ENCODE measurements around the gene RABEP1.

The RABEP1 gene

GRCh38 chr17:5299383-5299782 is 17.3 kb downstream of the RABEP1 start:
- TF ChIP-seq CTCF (IDR thresholded peaks at IDR 0.05; ENCODE audit: low read depth, low read length, missing control alignments): no peak
- in situ Hi-C loops (cut with HindIII; ENCODE audit: low pct_ligation_motif_present, low sequenced_read_pairs): no loop called here
- Histone ChIP-seq H3K4me3 (ENCODE audit: low read depth, low read length) (no peak overlapping the region), H3K36me3 (replicated peaks) (no peaks in the 10 kb centered on the region), H3K27me3 (replicated peaks) (no peaks in the 10 kb centered on the region), H3K27ac (no peak overlapping the region)
- no peak for DNase-seq

GRCh38 chr17:5304636-5305035 is 22.6 kb downstream of the RABEP1 start:
- Histone ChIP-seq H3K27me3 (replicated peaks) (no peaks in the 10 kb centered on the region), H3K27ac (no peak overlapping the region), H3K4me3 (ENCODE audit: low read depth, low read length) (no peak overlapping the region), H3K36me3 (replicated peaks) (no peaks in the 10 kb centered on the region)
- in situ Hi-C loops (cut with HindIII; ENCODE audit: low pct_ligation_motif_present, low sequenced_read_pairs): no loop called here
- no peak for TF ChIP-seq CTCF (IDR thresholded peaks at IDR 0.05; ENCODE audit: low read depth, low read length, missing control alignments)
- no peak for DNase-seq

- Histone ChIP-seq H3K4me3 (ENCODE audit: low read depth, low read length) (no peak overlapping the region), H3K36me3 (replicated peaks) (peaks cover 2% of the 10 kb centered on the region), H3K27ac (no peak overlapping the region), H3K27me3 (replicated peaks) (no peaks in the 10 kb centered on the region)
- in situ Hi-C loops (cut with HindIII; ENCODE audit: low pct_ligation_motif_present, low sequenced_read_pairs): no loop called here
- no peak for DNase-seq
- no peak for TF ChIP-seq CTCF (IDR thresholded peaks at IDR 0.05; ENCODE audit: low read depth, low read length, missing control alignments)
Observed at GRCh38 chr17:5309851-5310250, 27.8 kb downstream of the RABEP1 start.

DNA sequence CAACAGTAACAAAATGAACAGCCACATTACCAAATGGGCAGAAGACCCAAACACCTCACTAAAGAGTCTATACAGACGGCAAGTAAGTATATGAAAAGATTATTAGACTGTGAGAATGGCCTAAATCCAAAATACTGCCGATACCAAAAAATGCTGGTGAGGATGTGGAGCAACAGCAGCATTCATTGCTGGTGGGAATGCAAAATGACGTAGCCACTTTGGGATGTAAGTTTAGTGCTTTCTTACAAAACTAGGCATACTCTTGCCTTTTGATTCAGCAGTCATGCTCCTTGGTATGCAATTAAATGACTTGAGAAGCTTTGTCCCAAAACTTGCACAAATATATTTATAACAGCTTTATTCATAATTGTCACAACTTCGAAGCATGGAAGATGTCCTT is 43.8 kb downstream of the RABEP1 start:
- Histone ChIP-seq H3K4me3 (ENCODE audit: low read depth, low read length) (no peak overlapping the region), H3K27me3 (replicated peaks) (no peaks in the 10 kb centered on the region), H3K36me3 (replicated peaks) (peaks cover 4% of the 10 kb centered on the region), H3K27ac (no peak overlapping the region)
- TF ChIP-seq CTCF (IDR thresholded peaks at IDR 0.05; ENCODE audit: low read depth, low read length, missing control alignments): no peak
- peak; percentile 6 for DNase-seq
- in situ Hi-C loops (cut with HindIII; ENCODE audit: low pct_ligation_motif_present, low sequenced_read_pairs): no loop called here

GRCh38 chr17:5329784-5330557 is 47.9 kb downstream of the RABEP1 start:
- in situ Hi-C loops (cut with HindIII; ENCODE audit: low pct_ligation_motif_present, low sequenced_read_pairs): no loop called here
- H3K27ac ChIP-seq: no peak overlapping the region
- no peaks in the 10 kb centered on the region for H3K27me3 ChIP-seq (replicated peaks)
- no peak for TF ChIP-seq CTCF (IDR thresholded peaks at IDR 0.05; ENCODE audit: low read depth, low read length, missing control alignments)
- no peak overlapping the region for H3K4me3 ChIP-seq (ENCODE audit: low read depth, low read length)
- DNase-seq: no peak
- peaks cover 12% of the 10 kb centered on the region for H3K36me3 ChIP-seq (replicated peaks)

DNA sequence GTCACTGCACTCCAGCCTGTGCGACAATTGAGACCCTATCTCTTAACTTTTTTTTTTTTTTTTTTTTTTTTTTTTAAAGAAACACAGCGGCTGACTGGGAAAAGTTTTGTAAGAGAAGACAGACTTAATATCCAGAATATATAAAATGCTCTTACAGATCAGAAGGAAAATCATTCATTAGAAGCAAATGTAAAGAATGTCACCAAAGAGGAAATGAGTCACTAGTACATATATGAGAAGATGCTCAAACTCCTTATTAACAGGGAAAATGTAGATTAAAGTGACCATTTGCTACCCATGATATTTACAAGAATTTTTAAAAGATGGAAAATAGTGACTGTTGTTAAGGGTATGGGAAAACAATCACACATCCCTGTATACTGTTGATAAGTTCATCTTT is 48.9 kb downstream of the RABEP1 start:
- in situ Hi-C loops (cut with HindIII; ENCODE audit: low pct_ligation_motif_present, low sequenced_read_pairs): no loop called here

More for the DNA sequence above, 48.9 kb downstream of the RABEP1 start:
- H3K27me3 ChIP-seq (replicated peaks): no peaks in the 10 kb centered on the region
- TF ChIP-seq CTCF (IDR thresholded peaks at IDR 0.05; ENCODE audit: low read depth, low read length, missing control alignments): no peak
- H3K4me3 ChIP-seq (ENCODE audit: low read depth, low read length): no peak overlapping the region
- DNase-seq: no peak
- H3K27ac ChIP-seq: peak overlapping the region; percentile 20
- peaks cover 12% of the 10 kb centered on the region for H3K36me3 ChIP-seq (replicated peaks)

Data from brain microvascular endothelial cell (primary cell).